Trophoblast cell (in vitro differentiated cells and primary cell): ENCODE data around the gene ZBTB7B.
"Not testable (repeated sequence)": the region's sequence is repeated elsewhere in the genome, so short reads cannot be mapped to it uniquely, and the experiment has no call there.

Source experiments
- DNase-seq, 2 donors: peaks; one replicate each; pipeline ENCODE4 v3.0.0-alpha.2; 2016
- H2AFZ ChIP-seq: 2 replicates; pipeline ENCODE4 v1.6.1; 2013; ENCODE audit warnings: low read length, moderate library complexity, mild to moderate bottlenecking; ENCODE audit not compliant: insufficient read depth, poor library complexity
- H2AK5ac ChIP-seq: 2 replicates; pipeline ENCODE4 v1.6.1; 2013; ENCODE audit warnings: mild to moderate bottlenecking, low read length
- H2BK120ac ChIP-seq: 2 replicates; pipeline ENCODE4 v1.6.1; 2013; ENCODE audit warnings: low read length, mild to moderate bottlenecking, moderate library complexity; ENCODE audit not compliant: insufficient read depth, poor library complexity
- H2BK12ac ChIP-seq: 2 replicates; pipeline ENCODE4 v1.6.1; 2013; ENCODE audit warnings: mild to moderate bottlenecking, low read length, moderate library complexity
- H2BK5ac ChIP-seq: 2 replicates; pipeline ENCODE4 v1.6.1; 2013; ENCODE audit warnings: low read length, low read depth, moderate library complexity, mild to moderate bottlenecking; ENCODE audit not compliant: poor library complexity
- H3K14ac ChIP-seq: 2 replicates; pipeline ENCODE4 v1.6.1; 2013; ENCODE audit warnings: mild to moderate bottlenecking, low read length
- H3K18ac ChIP-seq: 2 replicates; pipeline ENCODE4 v1.6.1; 2013; ENCODE audit warnings: mild to moderate bottlenecking, low read length
- H3K23ac ChIP-seq: 2 replicates; pipeline ENCODE4 v1.6.1; 2013; ENCODE audit warnings: low read length
- H3K27ac ChIP-seq: 2 replicates; pipeline ENCODE4 v1.5.1; 2013; ENCODE audit warnings: low read depth, mild to moderate bottlenecking, inconsistent platforms, low read length, moderate library complexity
- H3K27me3 ChIP-seq: 2 replicates; pipeline ENCODE4 v1.6.1; 2013; ENCODE audit warnings: inconsistent platforms, mild to moderate bottlenecking, low read length, moderate library complexity; ENCODE audit not compliant: insufficient read depth
- H3K36me3 ChIP-seq, 2 experiments: 1 replicate in 1 of 2; 2 replicates in 1 of 2; pipeline ENCODE4 v1.6.1; 2013; ENCODE audit warnings: low read length in 2 of 2, mild to moderate bottlenecking in 2 of 2, moderate library complexity in 1 of 2; ENCODE audit not compliant: insufficient read depth in 2 of 2, control insufficient read depth in 1 of 2
- H3K4ac ChIP-seq: 2 replicates; pipeline ENCODE4 v1.6.1; 2013; ENCODE audit warnings: low read depth, mild to moderate bottlenecking, low read length, moderate library complexity
- H3K4me1 ChIP-seq, 2 experiments: 1 replicate in 1 of 2; 2 replicates in 1 of 2; pipeline ENCODE4 v1.6.1; 2013; ENCODE audit warnings: low read length in 2 of 2, mild to moderate bottlenecking in 2 of 2, moderate library complexity in 1 of 2; ENCODE audit not compliant: insufficient read depth in 2 of 2, control insufficient read depth in 1 of 2
- H3K4me2 ChIP-seq: 2 replicates; pipeline ENCODE4 v1.6.1; 2013; ENCODE audit warnings: inconsistent platforms, mild to moderate bottlenecking, low read length, moderate library complexity
- H3K4me3 ChIP-seq: 2 replicates; pipeline ENCODE4 v1.5.1; 2013; ENCODE audit warnings: mild to moderate bottlenecking, low read depth, low read length, inconsistent platforms
- H3K79me1 ChIP-seq: one replicate; pipeline ENCODE4 v1.6.1; 2013; ENCODE audit warnings: low read length
- H3K79me2 ChIP-seq: 2 replicates; pipeline ENCODE4 v1.6.1; 2013; ENCODE audit warnings: low read length, mild to moderate bottlenecking; ENCODE audit not compliant: control insufficient read depth, insufficient read depth, poor library complexity
- H3K9ac ChIP-seq: 2 replicates; pipeline ENCODE4 v1.6.1; 2013; ENCODE audit warnings: mild to moderate bottlenecking, low read length
- H3K9me3 ChIP-seq: 2 replicates; pipeline ENCODE4 v1.6.1; 2013; ENCODE audit warnings: low read depth, mild to moderate bottlenecking, control low read depth, inconsistent platforms, low read length; ENCODE audit not compliant: insufficient read depth
- H4K12ac ChIP-seq: 2 replicates; pipeline ENCODE4 v1.6.1; 2013; ENCODE audit warnings: low read depth, mild to moderate bottlenecking, low read length, moderate library complexity
- H4K8ac ChIP-seq: 2 replicates; pipeline ENCODE4 v1.6.1; 2013; ENCODE audit warnings: low read depth, mild to moderate bottlenecking, low read length, moderate library complexity
- H4K91ac ChIP-seq: one replicate; pipeline ENCODE4 v1.6.1; 2013; ENCODE audit warnings: low read depth, mild to moderate bottlenecking, low read length, moderate library complexity
- WGBS: extraction: QIAGEN DNeasy Blood & Tissue Kit; methylation state at CpG from one replicate; pipeline ENCODE4 v1.1.7; 2013; ENCODE audit warnings: missing lambda C conversion rate; ENCODE audit not compliant: insufficient read length, insufficient coverage; ENCODE audit errors: extremely low coverage; 5-methylcytosine and 5-hydroxymethylcytosine counted together

ZBTB7B gene

GRCh38 chr1:154995301-154995983, 7.2 kb upstream of the ZBTB7B start:
- not testable (repeated sequence) for H2BK12ac ChIP-seq, H3K27me3 ChIP-seq, H3K4ac ChIP-seq, H3K79me2 ChIP-seq, H2AK5ac ChIP-seq, H3K18ac ChIP-seq, H3K9me3 ChIP-seq, H3K27ac ChIP-seq, H3K79me1 ChIP-seq, H4K91ac ChIP-seq, H4K12ac ChIP-seq, H2BK5ac ChIP-seq, H3K4me2 ChIP-seq, H2AFZ ChIP-seq, H3K23ac ChIP-seq, H3K36me3 ChIP-seq, H3K9ac ChIP-seq, H2BK120ac ChIP-seq, H3K14ac ChIP-seq, H3K4me3 ChIP-seq, H4K8ac ChIP-seq
- peaks cover 10 to 11% of the 10 kb centered on the region in 2 experiments for H3K4me1 ChIP-seq
- WGBS = no CpG with 5 or more reads among the region's 13 CpGs
- peak; percentile 62 to 77 for DNase-seq

- Histone ChIP-seq H4K8ac (no peak overlapping the region), H3K18ac (no peak overlapping the region), H2BK5ac (no peak overlapping the region), H3K4me1 (peaks cover 10 to 14% of the 10 kb centered on the region in 2 experiments), H3K79me2 (peaks cover 4% of the 10 kb centered on the region), H3K9me3 (no peaks in the 10 kb centered on the region), H2AFZ (no peak overlapping the region), H3K27ac (no peak overlapping the region), H3K4me2 (no peak overlapping the region), H3K27me3 (no peaks in the 10 kb centered on the region), H4K12ac (no peak overlapping the region), H3K36me3 (peaks cover 0 to 5% of the 10 kb centered on the region in 2 experiments), H3K4me3 (no peak overlapping the region), H2AK5ac (peak overlapping the region; percentile 37), H3K14ac (no peak overlapping the region), H3K4ac (no peak overlapping the region), H3K79me1 (peaks cover 18% of the 10 kb centered on the region), H4K91ac (no peak overlapping the region), H2BK120ac (no peak overlapping the region), H3K23ac (no peak overlapping the region), H2BK12ac (no peak overlapping the region), H3K9ac (no peak overlapping the region)
- no CpG with 5 or more reads among the region's 15 CpGs for WGBS
- no peak for DNase-seq
Measured at GRCh38 chr1:154996966-154997701, 5.5 kb upstream of the ZBTB7B start.

- H2AFZ ChIP-seq = no peak overlapping the region
- no peak overlapping the region for H3K4me2 ChIP-seq
- no peak overlapping the region for H3K14ac ChIP-seq
- no peaks in the 10 kb centered on the region for H3K9me3 ChIP-seq
- no peak overlapping the region for H3K9ac ChIP-seq
- H3K4me3 ChIP-seq = no peak overlapping the region
- peaks cover 27% of the 10 kb centered on the region for H3K79me1 ChIP-seq
- H3K27ac ChIP-seq = no peak overlapping the region
- no peak for DNase-seq
- H3K23ac ChIP-seq = no peak overlapping the region
- H3K27me3 ChIP-seq = no peaks in the 10 kb centered on the region
- H3K36me3 ChIP-seq = no peaks in the 10 kb centered on the region
- no peak overlapping the region for H4K12ac ChIP-seq
- H3K79me2 ChIP-seq = peaks cover 11% of the 10 kb centered on the region
- no peak overlapping the region for H2BK5ac ChIP-seq
- H2BK120ac ChIP-seq = no peak overlapping the region
- no peak overlapping the region for H4K91ac ChIP-seq
- no CpG with 5 or more reads among the region's 16 CpGs for WGBS
- H2BK12ac ChIP-seq = no peak overlapping the region
- H3K4me1 ChIP-seq = peaks cover 10 to 14% of the 10 kb centered on the region in 2 experiments
- H2AK5ac ChIP-seq = no peak overlapping the region
- H3K4ac ChIP-seq = no peak overlapping the region
- H3K18ac ChIP-seq = no peak overlapping the region
- H4K8ac ChIP-seq = no peak overlapping the region
Measured at GRCh38 chr1:154998201-154998780, 4.3 kb upstream of the ZBTB7B start.

- Histone ChIP-seq H3K4me2 (peak overlapping the region; percentile 71), H2BK5ac (no peak overlapping the region), H3K4me1 (peaks cover 10 to 14% of the 10 kb centered on the region in 2 experiments), H3K9ac (no peak overlapping the region), H2BK12ac (no peak overlapping the region), H4K12ac (no peak overlapping the region), H3K18ac (no peak overlapping the region), H4K91ac (no peak overlapping the region), H2BK120ac (peak overlapping the region; percentile 23), H3K79me1 (peaks cover 33% of the 10 kb centered on the region), H3K9me3 (no peaks in the 10 kb centered on the region), H3K4ac (no peak overlapping the region), H4K8ac (peak overlapping the region; percentile 23), H3K14ac (no peak overlapping the region), H3K27ac (no peak overlapping the region), H3K23ac (no peak overlapping the region), H3K27me3 (no peaks in the 10 kb centered on the region), H3K36me3 (no peaks in the 10 kb centered on the region), H3K79me2 (peaks cover 15% of the 10 kb centered on the region), H2AK5ac (no peak overlapping the region), H2AFZ (peak overlapping the region; percentile 71), H3K4me3 (no peak overlapping the region)
- peak; percentile 60 to 75 for DNase-seq
- no CpG with 5 or more reads among the region's 40 CpGs for WGBS
Measured at GRCh38 chr1:154998818-154999570, 3.6 kb upstream of the ZBTB7B start.
